ENCODE measurements around the gene WDR41.
"Not testable (repeated sequence)": the region's sequence is repeated elsewhere in the genome, so short reads cannot be mapped to it uniquely, and the experiment has no call there.

Gene WDR41

GRCh38 chr5:77491783-77492652, at the start of gene WDR41:
TSS of gene WDR41 (minus strand) at chr5:77492316. CDS start at chr5:77492220, 96 bp downstream.
- peak; percentile 92 for DNase-seq

- no peak for DNase-seq
Observed at GRCh38 chr5:77531297-77531696, 39.2 kb upstream of the WDR41 start.

GRCh38 chr5:77518304-77518703, 26.2 kb upstream of the WDR41 start:
- DNase-seq, result peak; percentile 11

- no peak for DNase-seq
Observed at GRCh38 chr5:77514457-77514856, 22.3 kb upstream of the WDR41 start.

GRCh38 chr5:77513321-77513720, 21.2 kb upstream of the WDR41 start:
- no peak for DNase-seq

GRCh38 chr5:77501132-77501531, 9.0 kb upstream of the WDR41 start:
- not testable (repeated sequence) for DNase-seq

- DNase-seq, result no peak
Observed at GRCh38 chr5:77499973-77500372, 7.9 kb upstream of the WDR41 start.

- DNase-seq, result no peak
Observed at GRCh38 chr5:77499441-77499840, 7.3 kb upstream of the WDR41 start.

- no peak for DNase-seq
Observed at GRCh38 chr5:77498952-77499351, 6.8 kb upstream of the WDR41 start.

GRCh38 chr5:77494935-77495334, 2.8 kb upstream of the WDR41 start:
- DNase-seq, result no peak

- DNase-seq, result no peak
Observed at GRCh38 chr5:77492653-77493000, 511 bp upstream of the WDR41 start.

- DNase-seq, result not testable (repeated sequence)
Observed at GRCh38 chr5:77490741-77491344, 1.3 kb downstream of the WDR41 start.

GRCh38 chr5:77486344-77486962, 5.7 kb downstream of the WDR41 start:
- no peak for DNase-seq

GRCh38 chr5:77483682-77484081, 8.4 kb downstream of the WDR41 start:
- no peak for DNase-seq

- DNase-seq, result not testable (repeated sequence)
Observed at GRCh38 chr5:77475041-77475440, 17.1 kb downstream of the WDR41 start.

GRCh38 chr5:77468875-77469274, 23.2 kb downstream of the WDR41 start:
- not testable (repeated sequence) for DNase-seq

GRCh38 chr5:77463905-77464304, 28.2 kb downstream of the WDR41 start:
- DNase-seq, result no peak

- DNase-seq, result no peak
Observed at GRCh38 chr5:77461287-77461686, 30.8 kb downstream of the WDR41 start.

- DNase-seq, result no peak
Observed at GRCh38 chr5:77454123-77454522, 38.0 kb downstream of the WDR41 start.

- no peak for DNase-seq
Observed at GRCh38 chr5:77452351-77452750, 39.8 kb downstream of the WDR41 start.

GRCh38 chr5:77449981-77450380, 42.1 kb downstream of the WDR41 start:
- no peak for DNase-seq

- DNase-seq, result no peak
Observed at GRCh38 chr5:77449277-77449676, 42.8 kb downstream of the WDR41 start.

GRCh38 chr5:77448831-77449230, 43.3 kb downstream of the WDR41 start:
- DNase-seq, result no peak

GRCh38 chr5:77444356-77444755, 47.8 kb downstream of the WDR41 start:
- DNase-seq, result no peak

Measured in HCEC 1CT (cell line).